Measurements from ENCODE around the gene PKP1.

PKP1 gene

DNA sequence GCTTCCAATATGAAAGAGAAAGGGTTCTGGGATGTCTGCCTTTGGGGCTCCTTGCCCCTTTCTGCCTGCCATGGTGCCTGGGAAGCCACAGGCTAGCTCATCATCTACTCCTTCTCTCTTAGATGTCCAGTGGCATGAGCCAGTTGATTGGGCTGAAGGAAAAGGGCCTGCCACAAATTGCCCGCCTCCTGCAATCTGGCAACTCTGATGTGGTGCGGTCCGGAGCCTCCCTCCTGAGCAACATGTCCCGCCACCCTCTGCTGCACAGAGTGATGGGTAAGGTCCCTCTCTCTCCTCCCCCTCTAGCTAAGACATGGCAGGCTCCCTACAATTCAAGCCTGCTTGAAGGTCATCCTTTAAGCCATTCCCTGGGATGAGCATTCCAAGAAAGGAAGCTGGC, 41.0 kb downstream of the PKP1 start:
- DNase-seq (ENCODE audit: low spot score), result no peak
- in situ Hi-C loops (cut with MboI; ENCODE audit: low sequenced_read_pairs, unreplicated experiment), result no loop called here
- TF ChIP-seq, protein P1, sequence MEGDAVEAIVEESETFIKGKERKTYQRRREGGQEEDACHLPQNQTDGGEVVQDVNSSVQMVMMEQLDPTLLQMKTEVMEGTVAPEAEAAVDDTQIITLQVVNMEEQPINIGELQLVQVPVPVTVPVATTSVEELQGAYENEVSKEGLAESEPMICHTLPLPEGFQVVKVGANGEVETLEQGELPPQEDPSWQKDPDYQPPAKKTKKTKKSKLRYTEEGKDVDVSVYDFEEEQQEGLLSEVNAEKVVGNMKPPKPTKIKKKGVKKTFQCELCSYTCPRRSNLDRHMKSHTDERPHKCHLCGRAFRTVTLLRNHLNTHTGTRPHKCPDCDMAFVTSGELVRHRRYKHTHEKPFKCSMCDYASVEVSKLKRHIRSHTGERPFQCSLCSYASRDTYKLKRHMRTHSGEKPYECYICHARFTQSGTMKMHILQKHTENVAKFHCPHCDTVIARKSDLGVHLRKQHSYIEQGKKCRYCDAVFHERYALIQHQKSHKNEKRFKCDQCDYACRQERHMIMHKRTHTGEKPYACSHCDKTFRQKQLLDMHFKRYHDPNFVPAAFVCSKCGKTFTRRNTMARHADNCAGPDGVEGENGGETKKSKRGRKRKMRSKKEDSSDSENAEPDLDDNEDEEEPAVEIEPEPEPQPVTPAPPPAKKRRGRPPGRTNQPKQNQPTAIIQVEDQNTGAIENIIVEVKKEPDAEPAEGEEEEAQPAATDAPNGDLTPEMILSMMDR (IDR thresholded peaks at IDR 0.05; ENCODE audit: borderline replicate concordance, control extremely low read depth, extremely low read depth, insufficient read depth, missing control alignments), result no peak

GRCh38 chr1:201324821-201325677, 41.7 kb downstream of the PKP1 start:
- in situ Hi-C loops (cut with MboI; ENCODE audit: low sequenced_read_pairs, unreplicated experiment), result no loop called here
- TF ChIP-seq, protein P1 (IDR thresholded peaks at IDR 0.05; ENCODE audit: borderline replicate concordance, control extremely low read depth, extremely low read depth, insufficient read depth, missing control alignments), result no peak
- no peak for DNase-seq (ENCODE audit: low spot score)

GRCh38 chr1:201325678-201326060, 42.4 kb downstream of the PKP1 start:
- TF ChIP-seq, protein P1 (IDR thresholded peaks at IDR 0.05; ENCODE audit: borderline replicate concordance, control extremely low read depth, extremely low read depth, insufficient read depth, missing control alignments), result no peak
- DNase-seq (ENCODE audit: low spot score), result no peak
- in situ Hi-C loops (cut with MboI; ENCODE audit: low sequenced_read_pairs, unreplicated experiment), result no loop called here

- in situ Hi-C loops (cut with MboI; ENCODE audit: low sequenced_read_pairs, unreplicated experiment), result no loop called here
- TF ChIP-seq, protein P1 (IDR thresholded peaks at IDR 0.05; ENCODE audit: borderline replicate concordance, control extremely low read depth, extremely low read depth, insufficient read depth, missing control alignments), result no peak
- DNase-seq (ENCODE audit: low spot score), result no peak
These were observed 43.4 kb downstream of the PKP1 start for GRCh38 chr1:201326710-201327109.

DNA sequence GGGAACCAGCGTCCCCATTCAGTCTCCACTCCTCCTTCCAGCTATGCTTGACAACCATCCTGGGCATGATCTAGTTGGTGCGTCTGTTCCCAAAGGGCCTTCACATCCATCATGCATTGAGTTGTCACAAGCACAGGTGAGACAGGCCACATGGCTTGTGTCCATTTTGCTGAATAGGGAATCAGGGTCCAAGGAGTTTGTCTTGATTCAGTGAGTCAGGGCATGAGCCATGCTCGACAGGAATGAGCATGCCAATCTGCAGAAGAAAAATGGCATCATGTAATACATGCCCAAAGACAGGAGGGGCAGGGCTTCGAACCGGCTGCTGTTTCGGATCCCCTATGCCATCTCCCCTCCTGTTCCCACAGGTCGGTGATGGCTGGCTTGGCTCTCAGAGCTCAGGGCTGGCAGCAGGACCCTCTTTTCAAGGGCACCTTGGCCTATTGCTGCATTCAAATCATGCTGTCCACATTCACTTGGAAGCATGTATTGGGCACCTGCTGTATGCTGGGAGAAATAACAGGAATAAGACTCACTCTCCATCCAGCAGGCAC, 44.5 kb downstream of the PKP1 start:
- no peak for DNase-seq (ENCODE audit: low spot score)
- in situ Hi-C loops (cut with MboI; ENCODE audit: low sequenced_read_pairs, unreplicated experiment), result no loop called here
- TF ChIP-seq, protein P1 (IDR thresholded peaks at IDR 0.05; ENCODE audit: borderline replicate concordance, control extremely low read depth, extremely low read depth, insufficient read depth, missing control alignments), result no peak

- in situ Hi-C loops (cut with MboI; ENCODE audit: low sequenced_read_pairs, unreplicated experiment), result no loop called here
- TF ChIP-seq, protein P1 (IDR thresholded peaks at IDR 0.05; ENCODE audit: borderline replicate concordance, control extremely low read depth, extremely low read depth, insufficient read depth, missing control alignments), result no peak
- DNase-seq (ENCODE audit: low spot score), result no peak
These were observed 45.3 kb downstream of the PKP1 start for GRCh38 chr1:201328576-201328975.

All from GM13976 (cell line).